ENCODE measurements around the gene NSD2.

DNA sequence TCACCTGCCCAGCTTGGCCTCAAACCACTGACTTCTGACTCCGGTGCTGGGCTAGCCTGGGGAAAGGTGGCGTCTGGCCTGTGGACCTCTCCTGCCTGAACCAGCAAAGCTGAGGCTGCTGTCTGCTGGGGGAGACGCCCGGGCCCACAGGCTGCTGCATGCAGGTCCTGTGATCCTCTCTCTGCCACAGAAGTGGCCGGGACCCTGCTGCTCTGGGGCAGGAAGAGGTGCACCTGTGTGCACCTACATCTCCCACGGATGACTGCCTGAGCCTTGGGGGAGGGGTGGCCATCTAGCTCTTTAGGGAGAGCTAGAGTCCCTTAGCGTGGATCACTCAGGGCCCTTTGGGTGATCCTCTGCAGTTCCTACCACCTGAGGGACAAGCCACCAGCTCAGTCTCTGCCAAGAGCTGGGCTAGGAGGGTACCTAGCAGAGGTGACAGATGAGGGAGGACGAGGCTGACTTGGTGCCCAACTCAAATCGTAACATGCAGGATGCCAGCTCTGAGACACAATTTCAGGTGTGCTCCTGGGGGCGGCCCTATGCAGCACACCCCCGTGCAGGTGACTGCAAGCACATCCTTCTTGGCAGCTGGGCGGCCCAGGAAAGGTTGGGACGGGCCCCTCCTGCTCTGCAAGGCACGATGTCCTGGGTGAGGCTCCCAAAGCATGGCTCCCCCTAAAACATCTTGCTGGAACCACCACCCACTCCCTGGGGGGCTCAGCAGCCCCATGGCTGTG, 37.7 kb upstream of the NSD2 start:
- TF ChIP-seq, protein P1, sequence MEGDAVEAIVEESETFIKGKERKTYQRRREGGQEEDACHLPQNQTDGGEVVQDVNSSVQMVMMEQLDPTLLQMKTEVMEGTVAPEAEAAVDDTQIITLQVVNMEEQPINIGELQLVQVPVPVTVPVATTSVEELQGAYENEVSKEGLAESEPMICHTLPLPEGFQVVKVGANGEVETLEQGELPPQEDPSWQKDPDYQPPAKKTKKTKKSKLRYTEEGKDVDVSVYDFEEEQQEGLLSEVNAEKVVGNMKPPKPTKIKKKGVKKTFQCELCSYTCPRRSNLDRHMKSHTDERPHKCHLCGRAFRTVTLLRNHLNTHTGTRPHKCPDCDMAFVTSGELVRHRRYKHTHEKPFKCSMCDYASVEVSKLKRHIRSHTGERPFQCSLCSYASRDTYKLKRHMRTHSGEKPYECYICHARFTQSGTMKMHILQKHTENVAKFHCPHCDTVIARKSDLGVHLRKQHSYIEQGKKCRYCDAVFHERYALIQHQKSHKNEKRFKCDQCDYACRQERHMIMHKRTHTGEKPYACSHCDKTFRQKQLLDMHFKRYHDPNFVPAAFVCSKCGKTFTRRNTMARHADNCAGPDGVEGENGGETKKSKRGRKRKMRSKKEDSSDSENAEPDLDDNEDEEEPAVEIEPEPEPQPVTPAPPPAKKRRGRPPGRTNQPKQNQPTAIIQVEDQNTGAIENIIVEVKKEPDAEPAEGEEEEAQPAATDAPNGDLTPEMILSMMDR (IDR thresholded peaks at IDR 0.05; ENCODE audit: low read depth, low read length) = no peak
- TF ChIP-seq POLR2A (IDR thresholded peaks at IDR 0.05; ENCODE audit: extremely low read depth, insufficient read length) = no peak
- TF ChIP-seq, protein P2, sequence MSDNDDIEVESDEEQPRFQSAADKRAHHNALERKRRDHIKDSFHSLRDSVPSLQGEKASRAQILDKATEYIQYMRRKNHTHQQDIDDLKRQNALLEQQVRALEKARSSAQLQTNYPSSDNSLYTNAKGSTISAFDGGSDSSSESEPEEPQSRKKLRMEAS (IDR thresholded peaks at IDR 0.05; ENCODE audit: low read depth, low read length) = no peak
